ENCODE measurements around the gene MRPS16. TPM values are rescaled to one million over a fixed set of nuclear protein-coding genes. Genes with fewer than 3 reads are reported as not detected.

The MRPS16 gene
- total and polyA plus RNA-seq, 2 of the 13 experiments (the other 11 are each of a cell fraction or from before 2014, with no cell fraction given) = 70.1 to 135 TPM

DNA sequence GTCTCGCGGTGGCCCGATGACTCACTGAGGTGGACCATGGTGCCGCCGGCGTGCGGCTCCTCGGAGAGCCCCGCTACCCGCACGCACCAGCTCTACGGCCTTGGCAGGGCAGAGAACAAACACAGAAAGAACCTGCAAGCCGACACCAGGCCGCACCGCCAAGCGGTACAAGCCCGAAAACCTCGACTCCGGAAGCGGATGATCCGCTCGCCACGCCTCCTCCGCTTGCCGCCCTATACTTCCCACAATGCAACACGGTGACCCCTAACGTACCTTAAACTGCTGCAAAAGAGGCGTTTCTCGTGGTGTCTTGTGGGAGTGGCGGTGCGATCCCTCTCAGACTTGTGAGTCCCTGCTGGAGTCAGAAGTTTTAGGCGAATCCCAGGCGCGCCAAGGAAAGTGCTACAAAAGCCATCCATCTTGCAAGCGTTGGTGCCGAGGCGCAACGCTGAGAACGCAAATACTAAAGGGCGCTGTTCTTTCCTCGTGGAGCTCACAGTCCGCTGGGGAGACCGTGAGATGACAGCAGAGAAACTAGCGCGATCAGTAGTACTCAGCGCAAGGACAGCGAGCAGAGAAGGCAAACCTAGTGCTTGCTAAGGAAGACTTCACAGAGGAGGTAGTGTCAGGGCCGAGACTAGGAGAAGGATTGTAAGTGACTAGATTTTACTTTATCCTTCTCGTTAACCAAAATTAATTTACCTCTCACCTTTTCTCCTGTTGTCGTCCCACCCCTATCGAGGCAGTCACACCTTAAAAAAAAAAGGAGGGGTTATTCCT, at the start of gene MRPS16 (continued):
- TF ChIP-seq, protein P1, sequence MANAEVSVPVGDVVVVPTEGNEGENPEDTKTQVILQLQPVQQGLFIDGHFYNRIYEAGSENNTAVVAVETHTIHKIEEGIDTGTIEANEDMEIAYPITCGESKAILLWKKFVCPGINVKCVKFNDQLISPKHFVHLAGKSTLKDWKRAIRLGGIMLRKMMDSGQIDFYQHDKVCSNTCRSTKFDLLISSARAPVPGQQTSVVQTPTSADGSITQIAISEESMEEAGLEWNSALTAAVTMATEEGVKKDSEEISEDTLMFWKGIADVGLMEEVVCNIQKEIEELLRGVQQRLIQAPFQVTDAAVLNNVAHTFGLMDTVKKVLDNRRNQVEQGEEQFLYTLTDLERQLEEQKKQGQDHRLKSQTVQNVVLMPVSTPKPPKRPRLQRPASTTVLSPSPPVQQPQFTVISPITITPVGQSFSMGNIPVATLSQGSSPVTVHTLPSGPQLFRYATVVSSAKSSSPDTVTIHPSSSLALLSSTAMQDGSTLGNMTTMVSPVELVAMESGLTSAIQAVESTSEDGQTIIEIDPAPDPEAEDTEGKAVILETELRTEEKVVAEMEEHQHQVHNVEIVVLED (CRISPR knock-in tag; IDR thresholded peaks at IDR 0.05; ENCODE audit: borderline replicate concordance) = peak; percentile 93
- peak; percentile 57; the same call in 1 of the 2 replicates for TF ChIP-seq HNF4G (IDR thresholded peaks at IDR 0.05; ENCODE audit: borderline replicate concordance, low read depth, low read length)
- TF ChIP-seq HNF4G (CRISPR knock-in tag; IDR thresholded peaks at IDR 0.05; ENCODE audit: borderline replicate concordance, low read depth) = peak; percentile 79; the same call in 1 of the 2 replicates
- no peak; the same call in 1 of the 2 replicates for TF ChIP-seq GTF3A (CRISPR knock-in tag; conservative IDR thresholded peaks at IDR 0.05)
- 0 out of 2 replicates have a peak, but pooled peaks have one; percentile 33 for TF ChIP-seq ZNF619 (CRISPR knock-in tag; IDR thresholded peaks at IDR 0.05)
- TF ChIP-seq, protein P2, sequence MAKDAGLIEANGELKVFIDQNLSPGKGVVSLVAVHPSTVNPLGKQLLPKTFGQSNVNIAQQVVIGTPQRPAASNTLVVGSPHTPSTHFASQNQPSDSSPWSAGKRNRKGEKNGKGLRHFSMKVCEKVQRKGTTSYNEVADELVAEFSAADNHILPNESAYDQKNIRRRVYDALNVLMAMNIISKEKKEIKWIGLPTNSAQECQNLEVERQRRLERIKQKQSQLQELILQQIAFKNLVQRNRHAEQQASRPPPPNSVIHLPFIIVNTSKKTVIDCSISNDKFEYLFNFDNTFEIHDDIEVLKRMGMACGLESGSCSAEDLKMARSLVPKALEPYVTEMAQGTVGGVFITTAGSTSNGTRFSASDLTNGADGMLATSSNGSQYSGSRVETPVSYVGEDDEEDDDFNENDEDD (CRISPR knock-in tag; IDR thresholded peaks at IDR 0.05; ENCODE audit: borderline replicate concordance) = peak; percentile 96; the same call in 1 of the 2 replicates
- peak; percentile 58; the same call in 1 of the 2 replicates for TF ChIP-seq SIX1 (CRISPR knock-in tag; IDR thresholded peaks at IDR 0.05; ENCODE audit: borderline replicate concordance)
- TF ChIP-seq HMG20B (CRISPR knock-in tag; conservative IDR thresholded peaks at IDR 0.05) = peak; percentile 41; the same call in 1 of the 2 replicates
- TF ChIP-seq, protein P3, sequence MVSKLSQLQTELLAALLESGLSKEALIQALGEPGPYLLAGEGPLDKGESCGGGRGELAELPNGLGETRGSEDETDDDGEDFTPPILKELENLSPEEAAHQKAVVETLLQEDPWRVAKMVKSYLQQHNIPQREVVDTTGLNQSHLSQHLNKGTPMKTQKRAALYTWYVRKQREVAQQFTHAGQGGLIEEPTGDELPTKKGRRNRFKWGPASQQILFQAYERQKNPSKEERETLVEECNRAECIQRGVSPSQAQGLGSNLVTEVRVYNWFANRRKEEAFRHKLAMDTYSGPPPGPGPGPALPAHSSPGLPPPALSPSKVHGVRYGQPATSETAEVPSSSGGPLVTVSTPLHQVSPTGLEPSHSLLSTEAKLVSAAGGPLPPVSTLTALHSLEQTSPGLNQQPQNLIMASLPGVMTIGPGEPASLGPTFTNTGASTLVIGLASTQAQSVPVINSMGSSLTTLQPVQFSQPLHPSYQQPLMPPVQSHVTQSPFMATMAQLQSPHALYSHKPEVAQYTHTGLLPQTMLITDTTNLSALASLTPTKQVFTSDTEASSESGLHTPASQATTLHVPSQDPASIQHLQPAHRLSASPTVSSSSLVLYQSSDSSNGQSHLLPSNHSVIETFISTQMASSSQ (IDR thresholded peaks at IDR 0.05; ENCODE audit: low read depth) = 0 out of 2 replicates have a peak, but pooled peaks have one; percentile 28
- TF ChIP-seq, protein P3 (CRISPR knock-in tag; IDR thresholded peaks at IDR 0.05; ENCODE audit: borderline replicate concordance) = peak; percentile 76; the same call in 1 of the 2 replicates
- TF ChIP-seq ZNF768 (CRISPR knock-in tag; IDR thresholded peaks at IDR 0.05) = peak; percentile 52; the same call in 1 of the 2 replicates
- TF ChIP-seq MEF2D (CRISPR knock-in tag; IDR thresholded peaks at IDR 0.05) = peak; percentile 64; the same call in 1 of the 2 replicates
- peak; percentile 63 for TF ChIP-seq ZMAT3 (CRISPR knock-in tag; conservative IDR thresholded peaks at IDR 0.05)
- 0 out of 2 replicates have a peak, but pooled peaks have one; percentile 26 for TF ChIP-seq TOPORS (CRISPR knock-in tag; IDR thresholded peaks at IDR 0.05)
- TF ChIP-seq STAG1 (CRISPR knock-in tag; IDR thresholded peaks at IDR 0.05) = no peak
- TF ChIP-seq CCDC6 (CRISPR knock-in tag; IDR thresholded peaks at IDR 0.05) = peak; percentile 58; the same call in 1 of the 2 replicates
- no peak for TF ChIP-seq SOX13 (IDR thresholded peaks at IDR 0.05)
- peak in 1 of 2 experiments; percentile 51; a peak in 1 of 4 replicates for TF ChIP-seq SOX13 (CRISPR knock-in tag; conservative IDR thresholded peaks at IDR 0.05 in 1 of 2, IDR thresholded peaks at IDR 0.05 in 1 of 2)
